MCF 10A (cell line): Measurements from ENCODE around the gene PTPRG. TPM values are rescaled to one million over a fixed set of nuclear protein-coding genes. Genes with fewer than 3 reads are reported as not detected.

Experiments used
- BruUV-seq: library from RNA; stranded (reverse); fragments of 400-500 nt; replicated peaks from 2 replicates; lab custom pipeline; 2021; lab: Mats Ljungman, UMichigan
- CTCF ChIA-PET: fragments of 300-600 bp; sonication (Branson Sonifier 250); formaldehyde crosslinking; extraction: SDS; loops from one replicate; lab custom pipeline; 2021; ENCODE audit warnings: antibody characterized with exemption, inconsistent platforms; lab: Yijun Ruan, JAX
- POLR2A ChIA-PET: fragments of 300-600, 350-650 bp; sonication (Branson Sonifier 250); formaldehyde crosslinking; extraction: SDS; loops from one replicate; lab custom pipeline; 2020; ENCODE audit warnings: antibody characterized with exemption, inconsistent platforms; lab: Yijun Ruan, JAX
- DNase-seq: peaks from one replicate; pipeline ENCODE4 v3.0.0-alpha.2; 2018; ENCODE audit not compliant: unreplicated experiment
- H3K27ac Mint-ChIP-seq: one replicate; pipeline ENCODE4 v1.8.0; 2022; ENCODE audit warnings: mild to moderate bottlenecking, low read depth, mixed read lengths; ENCODE audit not compliant: unreplicated experiment
- H3K27me3 Mint-ChIP-seq: one replicate; pipeline ENCODE4 v1.8.0; 2022; ENCODE audit warnings: mixed read lengths; ENCODE audit not compliant: insufficient read depth, unreplicated experiment
- H3K36me3 Mint-ChIP-seq: one replicate; pipeline ENCODE4 v1.8.0; 2022; ENCODE audit warnings: mild to moderate bottlenecking, moderate library complexity, mixed read lengths; ENCODE audit not compliant: insufficient read depth, unreplicated experiment
- H3K4me1 Mint-ChIP-seq: one replicate; pipeline ENCODE4 v1.8.0; 2022; ENCODE audit warnings: mixed read lengths; ENCODE audit not compliant: insufficient read depth, unreplicated experiment
- H3K4me3 Mint-ChIP-seq: one replicate; pipeline ENCODE4 v1.8.0; 2022; ENCODE audit warnings: mild to moderate bottlenecking, moderate library complexity, mixed read lengths; ENCODE audit not compliant: unreplicated experiment
- H3K9me3 Mint-ChIP-seq: one replicate; pipeline ENCODE4 v1.8.0; 2022; ENCODE audit warnings: mixed read lengths; ENCODE audit not compliant: unreplicated experiment
- intact Hi-C: fragments of 100-400 bp; cut with micrococcal nuclease; formaldehyde crosslinking; loops from 2 replicates; pipeline ENCODE4 v1.14.1; 2022
- total RNA-seq: library from RNA; stranded (reverse); gene quantifications from 2 replicates; pipeline ENCODE4 v1.2.3, GENCODE V29; 2022
- TF ChIP-seq, protein P1 (sequence below): fragments of 200-600 bp; IDR thresholded peaks from one replicate; pipeline ENCODE4 v1.8.0; 2022; ENCODE audit warnings: antibody characterized with exemption, mild to moderate bottlenecking; ENCODE audit not compliant: unreplicated experiment

The PTPRG gene
- total RNA-seq, 1 experiment from 2014 or later: 54.5 TPM

DNA sequence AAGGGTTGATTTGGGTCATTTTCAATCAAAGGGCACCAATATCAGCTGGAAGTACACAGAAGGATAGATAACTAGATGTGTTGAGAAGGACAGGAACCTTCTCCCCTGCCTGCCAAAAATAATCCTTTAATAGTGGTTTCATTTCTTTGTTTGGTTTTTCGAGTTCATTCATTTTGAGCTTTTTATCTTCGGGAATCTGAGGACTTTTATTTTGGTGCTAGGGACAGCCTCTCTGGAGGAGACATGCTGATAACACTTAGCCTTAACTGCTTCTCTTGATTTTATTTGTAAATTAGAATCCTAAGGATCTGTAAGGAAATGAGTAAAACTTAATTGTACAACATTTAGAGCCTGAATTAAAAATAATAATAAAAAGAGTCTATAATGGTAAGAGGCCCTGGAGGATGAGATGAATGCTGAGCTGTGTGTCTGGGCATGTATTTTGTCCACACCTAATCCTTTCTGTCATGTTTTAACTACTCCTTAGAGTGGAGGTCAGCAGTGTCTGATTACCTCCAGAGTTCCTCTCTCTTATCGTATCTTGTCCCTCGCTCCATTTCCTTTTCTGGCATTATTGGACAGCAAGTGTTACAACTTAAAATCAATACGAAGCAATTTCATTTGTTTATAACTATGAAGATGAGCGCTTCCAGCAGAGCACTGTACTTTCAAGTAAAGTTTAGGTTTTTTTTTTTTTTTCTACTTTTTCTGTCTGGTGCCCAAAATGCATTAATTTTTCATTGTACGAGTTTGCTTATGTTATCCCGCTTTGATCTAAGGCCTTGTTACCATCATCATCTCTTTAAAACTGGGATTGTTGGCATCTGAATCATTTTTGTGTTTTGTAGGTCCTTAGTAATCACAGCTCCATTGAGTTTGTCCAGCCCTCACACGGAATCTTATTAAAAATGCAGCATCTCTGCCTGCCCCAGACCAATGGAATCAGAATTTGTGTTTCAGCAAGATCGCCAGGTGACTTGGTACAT lies 22.8 kb downstream of the PTPRG start:
- no peak for DNase-seq
- POLR2A ChIA-PET: interaction anchor here (1.0 to 1.7 kb wide), 3 partner anchors 8 to 22 kb away, joined by 3 to 5 read pairs (median 3); no protein-coding TSS in a partner anchor
- H3K27ac Mint-ChIP-seq: peak overlapping the region; percentile 19
- no peaks in the 10 kb centered on the region for H3K9me3 Mint-ChIP-seq
- H3K36me3 Mint-ChIP-seq: peaks cover 11% of the 10 kb centered on the region
- no peaks in the 10 kb centered on the region for H3K27me3 Mint-ChIP-seq
- no peak overlapping the region for H3K4me3 Mint-ChIP-seq
- CTCF ChIA-PET: interaction anchor here (0.5 to 0.7 kb wide), 4 partner anchors 94 to 389 kb away, joined by 3 read pairs; no protein-coding TSS in a partner anchor
- BruUV-seq: no TSS peak
- TF ChIP-seq, protein P1, sequence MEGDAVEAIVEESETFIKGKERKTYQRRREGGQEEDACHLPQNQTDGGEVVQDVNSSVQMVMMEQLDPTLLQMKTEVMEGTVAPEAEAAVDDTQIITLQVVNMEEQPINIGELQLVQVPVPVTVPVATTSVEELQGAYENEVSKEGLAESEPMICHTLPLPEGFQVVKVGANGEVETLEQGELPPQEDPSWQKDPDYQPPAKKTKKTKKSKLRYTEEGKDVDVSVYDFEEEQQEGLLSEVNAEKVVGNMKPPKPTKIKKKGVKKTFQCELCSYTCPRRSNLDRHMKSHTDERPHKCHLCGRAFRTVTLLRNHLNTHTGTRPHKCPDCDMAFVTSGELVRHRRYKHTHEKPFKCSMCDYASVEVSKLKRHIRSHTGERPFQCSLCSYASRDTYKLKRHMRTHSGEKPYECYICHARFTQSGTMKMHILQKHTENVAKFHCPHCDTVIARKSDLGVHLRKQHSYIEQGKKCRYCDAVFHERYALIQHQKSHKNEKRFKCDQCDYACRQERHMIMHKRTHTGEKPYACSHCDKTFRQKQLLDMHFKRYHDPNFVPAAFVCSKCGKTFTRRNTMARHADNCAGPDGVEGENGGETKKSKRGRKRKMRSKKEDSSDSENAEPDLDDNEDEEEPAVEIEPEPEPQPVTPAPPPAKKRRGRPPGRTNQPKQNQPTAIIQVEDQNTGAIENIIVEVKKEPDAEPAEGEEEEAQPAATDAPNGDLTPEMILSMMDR: no peak
- peaks cover 28% of the 10 kb centered on the region for H3K4me1 Mint-ChIP-seq
- intact Hi-C loops: no loop called here

DNA sequence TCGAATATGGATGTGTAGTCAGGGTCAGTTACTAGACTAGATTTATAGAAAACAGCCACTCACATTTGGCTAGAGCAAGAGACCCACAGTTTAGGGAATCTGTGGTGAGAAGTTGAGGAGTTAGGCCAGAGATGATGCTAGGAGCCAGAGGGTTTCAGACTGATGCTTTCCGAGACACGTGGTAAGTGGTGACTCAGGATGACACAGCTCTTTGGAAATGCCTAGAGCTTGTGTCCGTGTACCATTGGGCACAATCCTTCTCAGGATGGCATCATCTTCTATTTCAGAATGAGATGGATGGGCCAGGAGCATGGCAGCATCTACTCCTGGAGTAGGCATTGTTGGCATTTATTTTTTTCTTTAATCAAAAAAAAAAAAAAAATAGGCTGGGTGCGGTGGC lies 28.5 kb downstream of the PTPRG start:
- peaks cover 7% of the 10 kb centered on the region for H3K9me3 Mint-ChIP-seq
- no peak overlapping the region for H3K27ac Mint-ChIP-seq
- ChIA-PET POLR2A (no interaction called here), CTCF (interaction anchor here (1.3 kb wide), 1 partner anchor 11 kb away, joined by 3 read pairs; no protein-coding TSS in a partner anchor)
- no peaks in the 10 kb centered on the region for H3K27me3 Mint-ChIP-seq
- no peak overlapping the region for H3K4me3 Mint-ChIP-seq
- H3K4me1 Mint-ChIP-seq: peaks cover 30% of the 10 kb centered on the region
- intact Hi-C loops: no loop called here
- no TSS peak for BruUV-seq
- TF ChIP-seq, protein P1: no peak
- DNase-seq: peak; percentile 88
- H3K36me3 Mint-ChIP-seq: peaks cover 15% of the 10 kb centered on the region

DNA sequence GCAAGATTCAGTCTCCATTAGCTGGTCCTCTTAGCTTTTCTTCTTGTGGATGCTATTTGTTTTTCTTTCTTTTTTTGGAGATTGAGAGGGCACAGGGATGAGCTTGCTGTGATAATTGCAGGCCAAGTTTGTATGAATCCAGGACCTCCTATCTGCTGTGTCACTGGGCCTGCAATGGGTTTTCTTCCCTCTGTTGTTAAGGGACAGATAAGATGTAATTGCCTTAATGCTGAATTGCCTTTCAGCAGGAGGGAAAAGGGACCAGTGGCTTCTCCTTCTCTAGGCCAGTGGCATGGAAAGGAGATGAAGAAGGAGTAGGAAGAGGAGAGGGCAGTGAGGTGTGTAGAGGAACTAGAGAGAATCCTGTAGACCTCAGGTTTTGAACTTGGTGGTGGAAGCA lies 29.9 kb downstream of the PTPRG start:
- Mint-ChIP-seq H3K36me3 (peaks cover 11% of the 10 kb centered on the region), H3K4me3 (no peak overlapping the region), H3K27ac (peak overlapping the region; percentile 78), H3K9me3 (peaks cover 7% of the 10 kb centered on the region), H3K27me3 (no peaks in the 10 kb centered on the region), H3K4me1 (peaks cover 37% of the 10 kb centered on the region)
- CTCF ChIA-PET: no interaction called here
- POLR2A ChIA-PET: no interaction called here
- BruUV-seq: no TSS peak
- DNase-seq: no peak
- TF ChIP-seq, protein P1: no peak
- intact Hi-C loops: no loop called here

DNA sequence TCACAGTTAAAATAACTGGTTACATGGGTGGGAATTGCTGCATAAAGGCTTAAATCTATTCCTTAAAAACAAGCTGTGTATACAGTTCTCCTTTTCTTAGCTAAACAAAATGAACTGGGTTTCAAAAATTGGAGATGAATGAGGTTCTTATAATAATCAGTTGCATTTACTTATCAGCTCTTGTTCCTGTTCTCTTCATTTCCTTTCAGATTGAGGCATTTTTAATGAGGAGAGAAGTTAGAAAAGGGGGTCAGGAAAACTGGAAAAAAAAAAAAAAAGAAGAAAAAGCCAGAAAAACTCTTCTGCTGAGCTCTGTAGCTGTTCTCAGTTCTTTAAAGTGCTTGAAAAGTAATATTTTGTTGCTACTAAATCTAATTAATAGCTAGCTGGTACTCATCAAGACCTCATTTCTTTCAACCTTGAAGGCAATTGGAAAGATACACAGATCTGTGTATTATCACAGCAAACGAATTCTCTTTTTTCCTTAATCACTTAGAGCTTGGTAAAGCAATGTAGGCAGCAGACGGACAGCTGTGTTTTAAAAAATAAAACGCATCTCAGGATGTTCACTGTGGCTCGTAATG lies 32.2 kb downstream of the PTPRG start:
- POLR2A ChIA-PET: interaction anchor here (0.8 to 1.1 kb wide), 2 partner anchors 19 to 33 kb away, joined by 3 read pairs; no protein-coding TSS in a partner anchor

More for the DNA sequence above, 32.2 kb downstream of the PTPRG start:
- Mint-ChIP-seq H3K9me3 (peaks cover 7% of the 10 kb centered on the region), H3K4me1 (peaks cover 24% of the 10 kb centered on the region), H3K36me3 (peaks cover 7% of the 10 kb centered on the region), H3K27ac (no peak overlapping the region), H3K4me3 (no peak overlapping the region), H3K27me3 (no peaks in the 10 kb centered on the region)
- intact Hi-C loops: no loop called here
- DNase-seq: no peak
- TF ChIP-seq, protein P1: no peak
- no TSS peak for BruUV-seq
- CTCF ChIA-PET: interaction anchor here (0.6 to 0.7 kb wide), 3 partner anchors 17 to 263 kb away, joined by 3 read pairs; no protein-coding TSS in a partner anchor
